ENCODE data around the gene PCDHGB3.
"Not testable (repeated sequence)": the region's sequence is repeated elsewhere in the genome, so short reads cannot be mapped to it uniquely, and the experiment has no call there.

Gene PCDHGB3

DNA sequence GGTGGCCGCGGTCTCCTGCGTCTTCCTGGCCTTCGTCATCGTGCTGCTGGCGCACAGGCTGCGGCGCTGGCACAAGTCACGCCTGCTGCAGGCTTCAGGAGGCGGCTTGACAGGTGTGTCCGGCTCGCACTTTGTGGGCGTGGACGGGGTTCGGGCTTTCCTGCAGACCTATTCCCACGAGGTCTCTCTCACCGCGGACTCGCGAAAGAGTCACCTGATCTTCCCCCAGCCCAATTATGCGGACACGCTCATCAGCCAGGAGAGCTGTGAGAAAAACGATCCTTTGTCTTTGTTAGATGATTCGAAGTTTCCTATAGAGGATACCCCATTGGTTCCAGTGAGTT lies 45.2 kb downstream of the PCDHGB3 start:
- in situ Hi-C loops (cut with HindIII; ENCODE audit: low sequenced_read_pairs) = not testable (repeated sequence)

- in situ Hi-C loops (cut with HindIII; ENCODE audit: low sequenced_read_pairs) = not testable (repeated sequence)
Measured at GRCh38 chr5:141417494-141418172, 47.6 kb downstream of the PCDHGB3 start, which contains the start of gene PCDHGB7. TSS of gene PCDHGB7 (plus strand) at chr5:141417677. CDS start at chr5:141417860, 183 bp downstream.

DNA sequence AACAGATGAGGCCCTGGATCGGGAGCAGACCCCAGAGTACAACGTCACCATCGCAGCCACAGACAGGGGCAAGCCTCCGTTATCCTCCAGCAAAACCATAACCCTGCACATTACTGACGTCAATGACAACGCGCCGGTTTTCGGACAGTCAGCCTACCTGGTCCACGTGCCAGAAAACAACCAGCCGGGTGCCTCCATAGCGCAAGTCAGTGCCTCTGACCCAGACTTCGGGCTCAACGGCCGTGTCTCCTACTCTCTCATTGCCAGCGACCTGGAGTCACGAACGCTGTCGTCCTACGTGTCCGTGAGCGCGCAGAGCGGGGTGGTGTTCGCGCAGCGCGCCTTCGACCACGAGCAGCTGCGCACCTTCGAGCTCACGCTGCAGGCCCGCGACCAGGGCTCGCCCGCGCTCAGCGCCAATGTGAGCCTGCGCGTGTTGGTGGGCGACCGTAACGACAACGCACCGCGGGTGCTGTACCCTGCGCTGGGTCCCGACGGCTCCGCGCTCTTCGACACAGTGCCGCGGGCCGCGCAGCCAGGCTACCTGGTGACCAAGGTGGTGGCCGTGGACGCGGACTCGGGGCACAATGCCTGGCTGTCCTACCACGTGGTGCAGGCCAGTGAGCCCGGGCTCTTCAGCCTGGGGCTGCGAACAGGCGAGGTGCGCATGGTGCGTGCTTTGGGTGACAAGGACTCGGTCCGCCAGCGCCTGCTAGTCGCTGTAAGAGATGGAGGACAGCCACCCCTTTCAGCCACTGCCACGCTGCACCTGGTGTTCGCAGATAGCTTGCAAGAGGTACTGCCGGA lies 49.2 kb downstream of the PCDHGB3 start:
- in situ Hi-C loops (cut with HindIII; ENCODE audit: low sequenced_read_pairs) = no loop called here

GRCh38 chr5:141420855-141421488 lies 50.9 kb downstream of the PCDHGB3 start, which contains the start of gene PCDHGA11:
TSS of gene PCDHGA11 (plus strand) at chr5:141421051. CDS start at chr5:141421228, 177 bp downstream.
- in situ Hi-C loops (cut with HindIII; ENCODE audit: low sequenced_read_pairs) = no loop called here

DNA sequence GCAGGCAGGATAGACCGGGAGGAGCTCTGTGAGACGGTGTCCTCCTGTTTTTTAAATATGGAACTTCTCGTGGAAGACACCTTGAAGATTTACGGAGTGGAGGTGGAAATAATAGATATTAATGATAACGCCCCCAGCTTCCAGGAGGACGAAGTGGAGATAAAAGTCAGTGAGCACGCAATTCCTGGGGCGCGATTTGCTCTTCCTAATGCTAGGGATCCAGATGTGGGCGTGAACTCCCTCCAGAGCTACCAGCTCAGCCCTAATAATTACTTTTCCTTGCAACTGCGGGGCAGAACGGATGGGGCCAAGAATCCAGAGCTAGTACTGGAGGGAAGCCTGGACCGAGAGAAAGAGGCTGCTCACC lies 51.4 kb downstream of the PCDHGB3 start:
- in situ Hi-C loops (cut with HindIII; ENCODE audit: low sequenced_read_pairs) = no loop called here

Data from endothelial cell of hepatic sinusoid (primary cell).